Right lobe of liver (tissue), 4 donors: ENCODE results near the gene DENND2A.

Experiments used
- CTCF ChIP-seq, 4 donors: fragments of 200-600 bp in 3 of 4; fragments of 450-650 bp in 1 of 4; IDR thresholded peaks; one replicate each; pipeline versions ENCODE4 v1.5.1 to v1.8.0; 2016 to 2022; ENCODE audit warnings: antibody characterized with exemption in 4 of 4, mild to moderate bottlenecking in 2 of 4
- POLR2A ChIP-seq: fragments of 450-650 bp; IDR thresholded peaks from one replicate; pipeline ENCODE4 v1.6.1; 2017; ENCODE audit warnings: antibody characterized with exemption, mild to moderate bottlenecking
- donor health status: DM: no; HTN: no; CAD: no.
- donor health status: DM: no; HTN: no; CAD: no.
- donor health status: DM: no; HTN: yes; CAD: no.

- TF ChIP-seq CTCF (IDR thresholded peaks at IDR 0.05): no peak
- TF ChIP-seq POLR2A: no peak
Observed at GRCh38 chr7:140635816-140636215, 4.8 kb downstream of the DENND2A start.
